GM13976 (cell line): ENCODE results near the gene TCEA3.
"Not testable (repeated sequence)": the region's sequence is repeated elsewhere in the genome, so short reads cannot be mapped to it uniquely, and the experiment has no call there.

ENCODE experiments used
- DNase-seq: peaks from one replicate; pipeline ENCODE4 v3.0.0; 2012; ENCODE audit warnings: low spot score
- in situ Hi-C: fragments of 300-500 bp; cut with MboI; formaldehyde crosslinking; loops from one replicate; pipeline ENCODE4 v1.12.0; 2022; ENCODE audit warnings: low sequenced_read_pairs, mixed read lengths, inconsistent platforms; ENCODE audit not compliant: unreplicated experiment
- TF ChIP-seq, protein P1 (sequence below): IDR thresholded peaks from 2 replicates; pipeline ENCODE4 v1.5.1; 2012; ENCODE audit warnings: borderline replicate concordance, mild to moderate bottlenecking; ENCODE audit not compliant: insufficient read depth; ENCODE audit errors: extremely low read depth, missing control alignments, control extremely low read depth

The TCEA3 gene

DNA sequence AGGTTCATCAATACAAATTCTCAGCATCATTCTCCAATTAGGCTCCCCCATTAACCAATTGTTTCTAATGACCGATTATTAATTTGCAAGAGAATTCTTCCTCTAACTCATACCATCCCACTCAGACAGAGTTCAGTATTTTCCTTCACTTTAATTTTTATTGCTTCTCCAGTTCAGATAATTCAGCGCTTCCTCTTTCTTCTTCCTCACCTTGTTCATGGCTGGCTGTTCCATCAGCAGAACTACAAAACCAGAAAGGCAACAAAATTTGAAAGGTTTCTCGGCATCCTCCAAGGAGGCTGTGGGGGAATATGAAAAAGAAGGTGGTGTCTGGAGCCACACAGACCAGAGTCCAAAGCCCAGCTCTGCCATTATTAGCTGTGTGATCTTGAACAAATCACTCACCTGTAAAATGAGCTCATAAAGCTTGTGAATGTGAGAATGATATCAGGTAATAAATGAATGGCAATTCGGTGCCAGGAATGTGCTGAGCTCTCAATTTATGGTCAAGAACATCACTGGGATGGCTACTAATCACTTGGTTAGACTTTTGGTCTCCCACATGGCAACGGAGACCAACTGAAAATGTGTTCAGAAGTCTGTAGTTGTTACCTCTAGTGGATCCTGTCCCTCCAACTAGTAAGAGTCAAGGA, 43.2 kb downstream of the TCEA3 start:
- no peak for DNase-seq
- in situ Hi-C loops, result no loop called here

DNA sequence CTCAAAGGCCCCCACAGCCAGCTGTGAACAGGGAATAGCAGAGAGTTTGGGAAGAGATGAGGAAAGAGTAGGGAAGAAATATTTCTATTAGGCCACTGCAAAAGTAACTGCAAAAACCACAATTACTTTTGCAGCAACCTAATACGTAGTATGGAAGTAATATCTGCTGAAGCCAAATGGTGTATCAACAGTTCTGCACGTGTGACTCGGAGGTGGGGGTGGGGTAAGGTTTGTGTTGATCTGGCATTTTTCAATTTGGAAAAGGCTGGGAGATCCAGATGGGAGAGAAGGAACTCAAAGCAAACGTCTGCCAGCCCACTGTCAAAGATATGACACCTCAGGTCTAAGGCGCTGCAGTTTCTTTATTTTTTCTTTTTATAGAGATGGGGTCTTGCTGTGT, 43.8 kb downstream of the TCEA3 start:
- no peak for DNase-seq
- in situ Hi-C loops, result no loop called here
- TF ChIP-seq, protein P1, sequence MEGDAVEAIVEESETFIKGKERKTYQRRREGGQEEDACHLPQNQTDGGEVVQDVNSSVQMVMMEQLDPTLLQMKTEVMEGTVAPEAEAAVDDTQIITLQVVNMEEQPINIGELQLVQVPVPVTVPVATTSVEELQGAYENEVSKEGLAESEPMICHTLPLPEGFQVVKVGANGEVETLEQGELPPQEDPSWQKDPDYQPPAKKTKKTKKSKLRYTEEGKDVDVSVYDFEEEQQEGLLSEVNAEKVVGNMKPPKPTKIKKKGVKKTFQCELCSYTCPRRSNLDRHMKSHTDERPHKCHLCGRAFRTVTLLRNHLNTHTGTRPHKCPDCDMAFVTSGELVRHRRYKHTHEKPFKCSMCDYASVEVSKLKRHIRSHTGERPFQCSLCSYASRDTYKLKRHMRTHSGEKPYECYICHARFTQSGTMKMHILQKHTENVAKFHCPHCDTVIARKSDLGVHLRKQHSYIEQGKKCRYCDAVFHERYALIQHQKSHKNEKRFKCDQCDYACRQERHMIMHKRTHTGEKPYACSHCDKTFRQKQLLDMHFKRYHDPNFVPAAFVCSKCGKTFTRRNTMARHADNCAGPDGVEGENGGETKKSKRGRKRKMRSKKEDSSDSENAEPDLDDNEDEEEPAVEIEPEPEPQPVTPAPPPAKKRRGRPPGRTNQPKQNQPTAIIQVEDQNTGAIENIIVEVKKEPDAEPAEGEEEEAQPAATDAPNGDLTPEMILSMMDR, result no peak

More for the DNA sequence above, 43.2 kb downstream of the TCEA3 start:
- TF ChIP-seq, protein P1, result no peak

DNA sequence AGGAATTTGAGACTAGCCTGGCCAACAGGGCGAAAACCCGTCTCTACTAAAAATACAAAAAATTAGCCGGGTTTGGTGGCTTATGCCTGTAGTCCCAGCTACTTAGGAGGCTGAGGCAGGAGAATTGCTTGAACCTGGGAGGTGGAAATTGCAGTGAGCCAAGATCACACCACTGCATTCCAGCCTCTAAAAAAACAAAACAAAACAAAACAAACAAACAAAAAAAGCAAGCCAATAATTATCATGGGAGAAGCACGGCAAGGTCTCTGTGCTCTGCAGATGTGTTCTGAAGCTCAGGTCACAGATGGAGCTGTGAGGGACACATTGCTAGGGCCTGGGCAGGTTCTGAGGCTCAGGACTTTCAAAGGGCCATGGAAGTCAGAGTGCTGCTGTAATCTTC, 44.3 kb downstream of the TCEA3 start:
- in situ Hi-C loops, DNase-seq: not testable (repeated sequence)

DNA sequence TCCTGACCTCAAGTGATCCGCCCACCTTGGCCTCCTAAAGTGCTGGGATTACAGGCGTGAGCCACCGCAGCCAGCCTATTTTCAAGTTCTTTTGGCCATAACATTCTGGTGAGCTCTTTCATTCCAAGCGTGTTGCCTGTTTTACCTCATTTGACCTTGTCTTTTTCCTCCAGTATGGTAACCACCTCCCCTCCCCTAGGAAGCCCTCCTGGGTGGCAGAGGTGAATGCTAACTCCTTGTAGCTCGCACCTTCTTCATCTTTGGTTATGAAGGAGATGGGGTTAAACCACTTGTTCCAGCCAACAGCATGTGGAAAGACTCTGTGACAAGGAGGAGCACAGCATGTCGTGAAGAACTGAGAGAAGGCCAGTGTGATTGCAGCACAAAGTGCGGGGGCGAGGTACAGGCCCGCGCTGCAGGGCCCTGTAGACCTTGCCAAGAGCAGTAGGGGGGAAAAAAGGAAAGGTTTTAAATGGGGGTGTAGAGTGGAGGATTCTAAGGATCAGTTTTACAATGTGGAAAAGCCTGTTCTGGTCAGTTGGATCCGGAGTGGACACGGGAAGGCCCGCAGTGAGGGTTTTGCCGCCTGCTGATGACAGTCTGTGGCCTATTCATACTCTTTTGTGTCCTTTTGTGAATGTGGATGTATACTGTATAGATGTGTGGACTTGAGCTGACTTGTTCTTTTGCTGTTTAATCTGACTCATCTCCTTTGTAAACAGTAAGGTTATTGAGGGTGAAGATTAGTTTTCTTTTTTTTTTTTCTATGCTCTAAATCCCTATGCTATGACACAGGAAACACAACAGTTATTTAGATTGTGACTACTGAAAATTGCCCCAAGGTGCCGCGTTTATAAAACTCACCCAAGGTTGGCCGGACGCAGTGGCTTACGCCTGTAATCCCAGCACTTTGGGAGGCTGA, 47.4 kb downstream of the TCEA3 start:
- no peak for DNase-seq
- TF ChIP-seq, protein P1, result no peak
- in situ Hi-C loops, result no loop called here

DNA sequence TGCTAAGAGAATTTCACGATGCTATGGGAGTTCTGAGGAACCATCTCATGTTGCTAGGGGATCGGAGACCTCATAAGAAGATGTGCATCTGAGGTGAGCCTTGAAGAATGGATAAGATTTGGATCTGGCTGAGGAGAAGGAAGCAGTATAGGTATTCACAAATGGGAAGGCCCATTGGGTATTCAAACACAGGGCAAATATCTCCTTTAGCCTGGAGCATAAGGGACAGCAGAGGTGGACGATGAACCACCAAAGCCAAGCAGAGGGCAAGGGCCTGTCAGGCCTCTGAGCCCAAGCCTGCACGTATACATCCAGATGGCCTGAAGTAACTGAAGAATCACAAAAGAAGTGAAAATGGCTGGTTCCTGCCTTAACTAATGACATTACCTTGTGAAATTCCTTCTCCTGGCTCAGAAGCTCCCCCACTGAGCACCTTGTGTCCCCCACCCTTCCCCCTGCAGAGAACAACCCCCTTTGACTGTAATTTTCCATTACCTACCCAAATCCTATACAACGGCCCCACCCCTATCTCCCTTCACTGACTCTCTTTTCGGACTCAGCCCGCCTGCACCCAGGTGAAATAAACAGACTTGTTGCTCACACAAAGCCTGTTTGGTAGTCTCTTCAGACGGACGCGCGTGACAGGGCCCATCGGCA, 50.3 kb downstream of the TCEA3 start:
- in situ Hi-C loops, DNase-seq: not testable (repeated sequence)

DNA sequence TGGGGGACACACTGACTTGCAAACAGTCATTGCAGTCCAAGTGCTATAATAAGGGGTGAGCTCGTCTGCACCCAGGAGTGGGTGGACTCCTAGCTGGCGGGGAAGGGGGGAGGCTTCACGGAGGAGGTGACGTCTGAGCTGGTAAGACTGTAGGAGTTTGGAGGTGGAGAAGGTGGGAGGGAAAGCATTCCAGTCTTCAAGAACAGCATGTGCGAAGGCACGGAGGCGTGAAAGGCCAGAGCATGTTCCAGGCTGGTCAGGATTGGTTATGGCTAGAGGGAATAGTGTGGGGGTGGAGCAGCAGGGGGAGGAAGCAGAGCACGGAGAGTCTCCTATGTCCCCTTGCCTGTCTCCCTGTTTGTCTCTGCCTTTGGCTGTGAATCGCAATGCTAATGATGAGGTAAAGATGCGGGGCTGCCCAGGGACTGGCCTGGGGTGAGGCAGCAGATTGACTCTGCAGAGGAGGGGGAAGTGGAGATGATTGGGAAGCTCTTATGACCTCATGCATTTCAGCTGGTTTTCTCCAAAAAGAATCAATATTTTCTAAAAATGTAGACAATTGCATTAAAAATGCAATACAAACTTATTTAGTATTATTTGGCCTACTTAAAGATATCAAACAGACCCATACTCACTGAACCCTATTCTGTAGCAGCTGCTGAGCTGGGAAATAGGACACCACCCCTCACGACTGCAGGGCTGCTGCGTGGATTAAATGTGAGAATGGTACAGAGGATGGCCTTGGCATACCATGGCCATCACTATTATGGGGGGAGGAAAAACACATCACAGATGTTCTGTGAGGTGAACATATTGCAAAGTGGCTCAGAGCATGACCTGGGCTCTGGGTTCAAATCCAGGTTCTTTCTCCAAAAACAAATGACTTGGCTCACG, 52.3 kb downstream of the TCEA3 start:
- in situ Hi-C loops, result no loop called here
- TF ChIP-seq, protein P1, result no peak
- DNase-seq, result no peak
